SK-N-SH (cell line): ENCODE measurements around the gene C14orf180. TPM values are rescaled to one million over a fixed set of nuclear protein-coding genes. Genes with fewer than 3 reads are reported as not detected.

Experiments
- CTCF ChIA-PET: fragments of 300-600, 350-600 bp; formaldehyde crosslinking; extraction: SDS; loops from one replicate; lab custom pipeline; 2021; lab: Yijun Ruan, JAX
- POLR2A ChIA-PET: fragments of 350-600 bp; sonication (Branson Sonifier 250); formaldehyde crosslinking; extraction: SDS; loops from one replicate; lab custom pipeline; 2020; ENCODE audit warnings: antibody characterized with exemption, inconsistent platforms; lab: Yijun Ruan, JAX
- DNase-seq: peaks from one replicate; pipeline ENCODE4 v3.0.0; 2012
- H2AFZ ChIP-seq: fragments of 200-600 bp; sonication (generic); 2 replicates; pipeline ENCODE4 v1.8.1; 2016; ENCODE audit warnings: antibody characterized with exemption, mild to moderate bottlenecking, low read depth
- H3F3A ChIP-seq: fragments of 200-600 bp; sonication (generic); replicated peaks from 2 replicates; pipeline ENCODE3; 2016; ENCODE audit warnings: antibody characterized with exemption, mild to moderate bottlenecking; ENCODE audit not compliant: insufficient read depth
- H3K27ac ChIP-seq, 2 experiments: fragments of 200-500 bp in 1 of 2; fragments of 200-600 bp in 1 of 2; sonication (Bioruptor generic) in 1 of 2; sonication (generic), shearing (Covaris generic) in 1 of 2; 2 replicates each; pipeline versions ENCODE4 v1.5.1 to v1.6.1; 2014 to 2016; ENCODE audit warnings: low read depth in 2 of 2, inconsistent platforms in 1 of 2, low read length in 1 of 2, mild to moderate bottlenecking in 1 of 2, mixed read lengths in 1 of 2
- H3K27me3 ChIP-seq: fragments of 200-600 bp; sonication (generic), shearing (Covaris generic); 2 replicates; pipeline ENCODE4 v1.6.1; 2016; ENCODE audit warnings: mixed run types; ENCODE audit not compliant: insufficient read depth
- H3K36me3 ChIP-seq, 2 experiments: fragments of 200-500 bp in 1 of 2; fragments of 200-600 bp in 1 of 2; sonication (Bioruptor generic) in 1 of 2; sonication (generic) in 1 of 2; replicated peaks in 1 of 2; 2 replicates each; pipeline versions ENCODE3 to v1.5.1; 2014 to 2016; ENCODE audit warnings: low read length in 1 of 2, mild to moderate bottlenecking in 1 of 2; ENCODE audit not compliant: insufficient read depth in 2 of 2, control insufficient read depth in 1 of 2
- H3K4me1 ChIP-seq, 2 experiments: fragments of 200-500 bp in 1 of 2; fragments of 200-600 bp in 1 of 2; sonication (Bioruptor generic) in 1 of 2; sonication (generic), shearing (Covaris generic) in 1 of 2; 2 replicates each; pipeline versions ENCODE4 v1.5.1 to v1.6.1; 2014 to 2016; ENCODE audit warnings: low read depth in 1 of 2, low read length in 1 of 2, mixed run types in 1 of 2; ENCODE audit not compliant: insufficient read depth in 2 of 2, control insufficient read depth in 1 of 2
- H3K4me2 ChIP-seq: fragments of 200-600 bp; sonication (generic), shearing (Covaris generic); 2 replicates; pipeline ENCODE4 v1.6.1; 2017; ENCODE audit warnings: mixed run types
- H3K4me3 ChIP-seq, 2 experiments: fragments of 200-500 bp in 1 of 2; fragments of 200-600 bp in 1 of 2; sonication (Bioruptor generic) in 1 of 2; sonication (generic), shearing (Covaris generic) in 1 of 2; 2 replicates each; pipeline versions ENCODE4 v1.5.1 to v1.8.1; 2014 to 2016; ENCODE audit warnings: low read depth in 2 of 2, inconsistent platforms in 1 of 2, low read length in 1 of 2, mild to moderate bottlenecking in 1 of 2, mixed read lengths in 1 of 2, moderate library complexity in 1 of 2
- H3K79me2 ChIP-seq: fragments of 200-600 bp; sonication (generic); 2 replicates; pipeline ENCODE4 v1.8.1; 2017; ENCODE audit warnings: mild to moderate bottlenecking; ENCODE audit not compliant: insufficient read depth
- H3K9ac ChIP-seq: fragments of 200-600 bp; sonication (generic); 2 replicates; pipeline ENCODE4 v1.6.1; 2017; ENCODE audit warnings: mixed run types
- H3K9me2 ChIP-seq: fragments of 200-600 bp; sonication (generic); 2 replicates; pipeline ENCODE4 v1.6.1; 2017; ENCODE audit warnings: mixed run types
- H3K9me3 ChIP-seq: fragments of 200-600 bp; sonication (generic); 2 replicates; pipeline ENCODE4 v1.6.1; 2017; ENCODE audit warnings: mixed run types, mild to moderate bottlenecking, moderate library complexity
- H4K20me1 ChIP-seq: fragments of 200-600 bp; sonication (generic); 2 replicates; pipeline ENCODE4 v1.6.1; 2017; ENCODE audit warnings: mild to moderate bottlenecking, mixed run types; ENCODE audit not compliant: insufficient read depth
- CTCF ChIP-seq: fragments of 200-600 bp; sonication (generic); IDR thresholded peaks from 2 replicates; pipeline ENCODE4 v1.6.1; 2017; ENCODE audit warnings: antibody characterized with exemption, mild to moderate bottlenecking, moderate library complexity
- MXI1 ChIP-seq: IDR thresholded peaks from 2 replicates; pipeline ENCODE4 v1.6.1; 2012; ENCODE audit warnings: mild to moderate bottlenecking, low read depth, low read length, improper control_type of control experiment
- NFIC ChIP-seq: IDR thresholded peaks from 2 replicates; pipeline ENCODE4 v1.4.0; 2012; ENCODE audit warnings: borderline replicate concordance
- NRF1 ChIP-seq: IDR thresholded peaks from 2 replicates; pipeline ENCODE4 v1.6.1; 2012; ENCODE audit warnings: low read depth, mild to moderate bottlenecking, low read length
- REST ChIP-seq: IDR thresholded peaks from 2 replicates; pipeline ENCODE4 v1.6.1; 2012; ENCODE audit warnings: mild to moderate bottlenecking, low read depth, low read length, moderate library complexity
- YY1 ChIP-seq: IDR thresholded peaks from 2 replicates; pipeline ENCODE4 v1.4.0; 2012; ENCODE audit warnings: low read depth, mild to moderate bottlenecking
- WGBS: methylation state at CpG from one replicate; pipeline ENCODE4 v1.1.6; 2017; ENCODE audit warnings: low lambda C conversion rate; 5-methylcytosine and 5-hydroxymethylcytosine counted together
- polyA plus RNA-seq, 3 experiments: library from polyadenylated mRNA; depleted of rRNA; stranded (reverse); fragments of >200 nt; gene quantifications; 2 replicates each; pipeline ENCODE4 v1.2.3, GENCODE V29; 2012
- TF ChIP-seq, protein P1 (sequence below): IDR thresholded peaks from 2 replicates; pipeline ENCODE4 v1.4.0; 2012; ENCODE audit warnings: low read depth, borderline replicate concordance

Gene C14orf180
- polyA plus RNA-seq, 1 of the 3 experiments (the other 2 are of a cell fraction) = not detected

DNA sequence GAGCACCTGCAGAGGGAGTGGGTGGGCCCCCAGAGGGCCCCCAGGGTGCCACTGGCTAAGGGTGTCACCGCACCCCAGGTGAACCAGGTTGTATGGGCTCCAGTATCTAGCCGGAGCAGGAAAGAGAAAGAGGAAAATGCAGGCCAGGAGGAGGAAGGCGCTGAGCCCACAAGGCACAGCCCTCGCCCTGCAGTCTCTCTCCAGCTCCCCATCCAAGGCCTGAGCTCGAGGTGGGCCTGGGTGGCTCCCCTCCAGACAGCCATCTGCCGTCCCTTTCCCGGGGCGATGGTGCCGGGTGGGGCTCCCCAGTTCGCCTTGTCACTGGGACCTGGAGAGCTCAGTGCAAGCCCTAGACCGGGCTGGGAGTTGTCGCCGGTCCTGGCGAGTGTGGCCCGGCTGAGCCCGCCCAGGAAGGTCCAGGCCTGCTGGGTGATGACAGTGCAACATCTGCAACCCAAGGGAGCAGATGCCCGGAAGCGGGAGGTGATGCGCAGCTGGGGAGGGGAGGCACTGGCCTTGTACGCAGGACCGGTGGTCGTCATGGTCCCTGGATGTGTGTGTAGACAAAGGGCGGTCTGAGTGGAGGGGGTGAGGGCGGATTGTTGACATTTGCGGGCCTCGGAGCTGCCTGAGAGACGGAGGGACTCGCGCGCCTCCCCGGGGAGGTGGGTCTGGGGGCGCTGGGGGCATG is 24.3 kb downstream of the C14orf180 start:
- POLR2A ChIA-PET = no interaction called here
- H3K27ac ChIP-seq = peak overlapping the region in 1 of 2 experiments; percentile 80; a peak in 2 of 4 replicates
- H3K4me1 ChIP-seq = peaks cover 0 to 58% of the 10 kb centered on the region in 2 experiments; a peak in 2 of 4 replicates
- peak overlapping the region; percentile 47; the same call in 1 of the 2 replicates for H3K4me2 ChIP-seq
- WGBS = 51% methylated on average over 13 of the region's 32 CpGs
- no peaks in the 10 kb centered on the region for H3K27me3 ChIP-seq
- no peak overlapping the region for H3K9ac ChIP-seq
- no peaks in the 10 kb centered on the region for H3K9me2 ChIP-seq
- no peaks in the 10 kb centered on the region for H3K9me3 ChIP-seq
- no peaks in the 10 kb centered on the region for H3F3A ChIP-seq
- H2AFZ ChIP-seq = no peak overlapping the region
- no peak for TF ChIP-seq CTCF
- 0 out of 2 replicates have a peak, but pooled peaks have one; percentile 11 for TF ChIP-seq MXI1
- CTCF ChIA-PET = interaction anchor here (1.1 to 2.6 kb wide), 2 partner anchors 36 to 309 kb away, joined by 3 to 11 read pairs; no protein-coding TSS in a partner anchor
- no peaks in the 10 kb centered on the region for H4K20me1 ChIP-seq
- no peaks in the 10 kb centered on the region for H3K79me2 ChIP-seq
- H3K36me3 ChIP-seq = no peaks in the 10 kb centered on the region
- DNase-seq = peak; percentile 79
- peak overlapping the region in 1 of 2 experiments; percentile 38; a peak in 2 of 4 replicates for H3K4me3 ChIP-seq

DNA sequence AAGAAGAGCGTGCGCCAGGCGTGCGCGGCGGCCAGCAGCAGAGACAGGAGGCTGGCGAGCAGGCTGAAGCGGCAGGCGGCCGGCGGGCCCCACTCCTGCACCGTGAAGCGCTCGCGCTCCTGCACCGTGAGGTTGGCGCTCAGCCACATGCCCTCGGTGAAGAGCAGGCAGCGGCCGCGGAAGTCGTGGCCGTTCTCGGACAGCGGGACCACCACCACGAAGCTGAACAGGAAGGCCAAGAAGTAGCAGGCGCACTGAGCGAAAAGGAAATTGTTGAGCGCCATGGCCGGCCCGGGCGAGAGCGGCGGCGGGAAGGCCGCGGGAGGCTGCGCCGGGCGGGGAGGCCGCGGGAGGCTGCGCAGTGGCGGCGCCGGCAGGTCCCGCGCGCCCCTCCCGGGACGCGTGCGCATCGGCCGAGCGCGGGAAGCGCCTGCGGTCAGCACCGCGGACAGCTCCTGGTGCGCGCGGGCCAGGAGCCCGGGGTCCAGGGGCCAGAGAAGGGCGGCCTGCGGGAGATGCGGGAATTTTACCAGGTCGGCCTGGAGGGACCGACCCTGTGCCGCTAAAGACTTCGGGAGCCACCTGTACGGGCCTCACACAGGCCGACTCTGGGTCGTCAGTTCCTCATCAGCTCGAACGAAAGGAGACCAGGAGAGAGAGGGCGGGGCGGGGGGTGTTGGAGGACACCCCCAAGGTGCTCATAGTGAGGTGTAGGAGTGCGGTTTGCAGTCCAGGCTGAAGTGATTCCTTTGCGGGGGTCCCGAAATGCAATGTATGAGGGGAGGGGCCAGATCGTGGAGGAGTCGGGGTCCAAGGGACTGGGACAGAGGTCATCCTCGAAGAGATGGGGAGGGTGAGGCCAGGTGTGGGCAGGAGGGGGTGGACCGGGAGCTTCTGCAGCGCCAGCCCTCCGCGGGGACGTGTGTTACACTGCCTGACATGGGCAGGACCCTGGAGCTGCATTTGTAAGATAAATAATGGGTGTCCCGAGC is 25.2 kb downstream of the C14orf180 start, which contains the start of gene TMEM179:
TMEM179 (minus strand) TSS at position 315 of the 992 bp plus-strand sequence; CDS start at position 284, 31 bp downstream.
- ChIA-PET POLR2A (no interaction called here), CTCF (interaction anchor here (0.7 to 1.2 kb wide), 3 partner anchors 47 to 310 kb away, joined by 3 to 4 read pairs (median 3); no protein-coding TSS in a partner anchor)
- no peaks in the 10 kb centered on the region for H3K9me2 ChIP-seq
- H3K4me3 ChIP-seq = peak within 1 kb of the TSS in 1 of 2 experiments; percentile 38; a peak in 2 of 4 replicates
- WGBS = 68% methylated on average over 57 of the region's 91 CpGs
- TF ChIP-seq MXI1 (0 out of 2 replicates have a peak, but pooled peaks have one; percentile 0), REST (peak; percentile 95), NRF1 (peak; percentile 59), NFIC (no peak), YY1 (no peak)
- TF ChIP-seq, protein P1, sequence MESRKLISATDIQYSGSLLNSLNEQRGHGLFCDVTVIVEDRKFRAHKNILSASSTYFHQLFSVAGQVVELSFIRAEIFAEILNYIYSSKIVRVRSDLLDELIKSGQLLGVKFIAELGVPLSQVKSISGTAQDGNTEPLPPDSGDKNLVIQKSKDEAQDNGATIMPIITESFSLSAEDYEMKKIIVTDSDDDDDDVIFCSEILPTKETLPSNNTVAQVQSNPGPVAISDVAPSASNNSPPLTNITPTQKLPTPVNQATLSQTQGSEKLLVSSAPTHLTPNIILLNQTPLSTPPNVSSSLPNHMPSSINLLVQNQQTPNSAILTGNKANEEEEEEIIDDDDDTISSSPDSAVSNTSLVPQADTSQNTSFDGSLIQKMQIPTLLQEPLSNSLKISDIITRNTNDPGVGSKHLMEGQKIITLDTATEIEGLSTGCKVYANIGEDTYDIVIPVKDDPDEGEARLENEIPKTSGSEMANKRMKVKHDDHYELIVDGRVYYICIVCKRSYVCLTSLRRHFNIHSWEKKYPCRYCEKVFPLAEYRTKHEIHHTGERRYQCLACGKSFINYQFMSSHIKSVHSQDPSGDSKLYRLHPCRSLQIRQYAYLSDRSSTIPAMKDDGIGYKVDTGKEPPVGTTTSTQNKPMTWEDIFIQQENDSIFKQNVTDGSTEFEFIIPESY = no peak
- peak; percentile 76 for DNase-seq
- H3K27me3 ChIP-seq = no peaks in the 10 kb centered on the region
- H3K9me3 ChIP-seq = no peaks in the 10 kb centered on the region
- no peaks in the 10 kb centered on the region for H3K36me3 ChIP-seq
- peaks cover 0 to 49% of the 10 kb centered on the region in 2 experiments; a peak in 2 of 4 replicates for H3K4me1 ChIP-seq
- no peak within 1 kb of the TSS for H2AFZ ChIP-seq
- H3K4me2 ChIP-seq = peak within 1 kb of the TSS; percentile 47; the same call in 1 of the 2 replicates
- no peaks in the 10 kb centered on the region for H3K79me2 ChIP-seq
- H4K20me1 ChIP-seq = no peaks in the 10 kb centered on the region
- peak within 1 kb of the TSS in 1 of 2 experiments; percentile 80; a peak in 2 of 4 replicates for H3K27ac ChIP-seq
- no peaks in the 10 kb centered on the region for H3F3A ChIP-seq
- no peak within 1 kb of the TSS for H3K9ac ChIP-seq
